T-cell (primary cell): Measurements from ENCODE around the gene HEMGN. TPM values are rescaled to one million over a fixed set of nuclear protein-coding genes. Genes with fewer than 3 reads are reported as not detected.
A peak's percentile ranks its signal among the peaks of the same experiment; 100 is the strongest.
"Not testable (repeated sequence)": the region's sequence is repeated elsewhere in the genome, so short reads cannot be mapped to it uniquely, and the experiment has no call there.

Source experiments
- ATAC-seq, 4 experiments: fragments of 200-7000 bp in 3 of 4; fragments of 150-1000 bp in 1 of 4; cut with Tn5 transposase; replicated peaks in 1 of 4; 1 replicate in 3 of 4; 2 replicates in 1 of 4; pipeline ENCODE4 v1.10.0; 2021; ENCODE audit warnings: moderate library complexity in 3 of 4, mild to moderate bottlenecking in 2 of 4, moderate number of reproducible peaks in 1 of 4
- CTCF ChIA-PET, 2 donors: fragments of 300-600 bp; sonication (Branson Sonifier 250); formaldehyde crosslinking; loops; one replicate each; lab custom pipeline; 2022; ENCODE audit warnings: antibody characterized with exemption in 2 of 2; lab: Charles Lee
- POLR2A ChIA-PET, 2 donors: fragments of 300-600 bp; sonication (Branson Sonifier 250); formaldehyde crosslinking; loops; one replicate each; lab custom pipeline; 2022; ENCODE audit warnings: antibody characterized with exemption in 2 of 2; lab: Charles Lee
- DNase-seq, 35 experiments: peaks; one replicate each; pipeline versions ENCODE4 v3.0.0 to v3.0.0-alpha.2; 2013 to 2023
- H3K27ac ChIP-seq: one replicate; pipeline ENCODE4 v1.5.1; 2013; ENCODE audit warnings: low read length
- H3K27me3 ChIP-seq, 2 experiments: replicated peaks in 1 of 2; 1 replicate in 1 of 2; 2 replicates in 1 of 2; pipeline versions ENCODE4 v1.6.1 to v1.7.0; 2013; ENCODE audit warnings: low read length in 1 of 2, mixed read lengths in 1 of 2; ENCODE audit not compliant: control insufficient read depth in 2 of 2, insufficient read depth in 2 of 2; ENCODE audit errors: extremely low read depth in 1 of 2
- H3K36me3 ChIP-seq, 2 donors: 1 replicate in 1 of 2; 2 replicates in 1 of 2; pipeline versions ENCODE4 v1.6.1 to v1.7.0; 2013; ENCODE audit warnings: low read length in 1 of 2; ENCODE audit not compliant: control insufficient read depth in 2 of 2, insufficient read depth in 1 of 2; ENCODE audit errors: extremely low read depth in 1 of 2
- H3K4me1 ChIP-seq, 2 experiments: 1 replicate in 1 of 2; 2 replicates in 1 of 2; pipeline versions ENCODE4 v1.6.1 to v1.7.0; 2013; ENCODE audit warnings: low read length in 2 of 2, mixed read lengths in 1 of 2; ENCODE audit not compliant: insufficient read depth in 2 of 2, control insufficient read depth in 1 of 2; ENCODE audit errors: extremely low read depth in 1 of 2
- H3K4me3 ChIP-seq, 2 donors: 1 replicate in 1 of 2; 2 replicates in 1 of 2; pipeline versions ENCODE4 v1.5.1 to v1.7.0; 2013; ENCODE audit warnings: mild to moderate bottlenecking in 2 of 2, low read length in 1 of 2, moderate library complexity in 1 of 2; ENCODE audit not compliant: control insufficient read depth in 1 of 2; ENCODE audit errors: extremely low read depth in 1 of 2
- H3K9me3 ChIP-seq: 2 replicates; pipeline ENCODE4 v1.7.0; 2013
- H3K27ac Mint-ChIP-seq, 2 donors: one replicate each; pipeline ENCODE4 v1.8.0; 2020 to 2021; ENCODE audit warnings: mild to moderate bottlenecking in 2 of 2, mixed read lengths in 2 of 2
- H3K27me3 Mint-ChIP-seq, 2 donors: one replicate each; pipeline ENCODE4 v1.8.0; 2021 to 2022; ENCODE audit warnings: mixed read lengths in 2 of 2
- H3K36me3 Mint-ChIP-seq: one replicate; pipeline ENCODE4 v1.8.0; 2021; ENCODE audit warnings: mixed read lengths
- H3K4me1 Mint-ChIP-seq, 3 donors: one replicate each; pipeline ENCODE4 v1.8.0; 2020 to 2022; ENCODE audit warnings: mixed read lengths in 3 of 3, mild to moderate bottlenecking in 1 of 3
- H3K4me3 Mint-ChIP-seq, 3 donors: one replicate each; pipeline ENCODE4 v1.8.0; 2020 to 2022; ENCODE audit warnings: mild to moderate bottlenecking in 3 of 3, mixed read lengths in 3 of 3, moderate library complexity in 3 of 3
- H3K9me3 Mint-ChIP-seq, 3 donors: one replicate each; pipeline ENCODE4 v1.8.0; 2020 to 2022; ENCODE audit warnings: mixed read lengths in 3 of 3
- WGBS: methylation state at CpG from one replicate; pipeline ENCODE4 v1.1.5; 2013; ENCODE audit warnings: missing lambda C conversion rate; ENCODE audit not compliant: insufficient coverage; 5-methylcytosine and 5-hydroxymethylcytosine counted together
- total RNA-seq, 35 experiments: library from RNA in 6 of 35; stranded (reverse) in 6 of 35; fragments of 120-200 nt in 1 of 35; gene quantifications; one replicate each; pipeline versions ENCODE4 v1.2.1 to v1.2.4 and lab custom pipeline; 2013 to 2026

HEMGN gene
- total RNA-seq, 5 donors from 2014 or later (not counting 1 experiment from before 2014, with no cell fraction given), result 1.3 to 3.7 (median 1.7) TPM

GRCh38 chr9:97960678-97961328 lies 22.8 kb upstream of the HEMGN start:
- H3K27me3 Mint-ChIP-seq, H3K9me3 ChIP-seq, ATAC-seq, H3K4me1 Mint-ChIP-seq, H3K4me3 ChIP-seq, POLR2A ChIA-PET, H3K36me3 ChIP-seq, H3K9me3 Mint-ChIP-seq, H3K36me3 Mint-ChIP-seq, H3K4me3 Mint-ChIP-seq, DNase-seq, H3K4me1 ChIP-seq, H3K27me3 ChIP-seq, H3K27ac ChIP-seq, H3K27ac Mint-ChIP-seq: not testable (repeated sequence)
- CTCF ChIA-PET, result interaction anchor here in 1 of 2 donors (0.6 to 0.8 kb wide), 2 partner anchors 21 to 71 kb away, joined by 3 read pairs; no protein-coding TSS in a partner anchor
- 97% methylated on average over 5 of the region's 9 CpGs for WGBS

- Mint-ChIP-seq H3K4me3 (no peak overlapping the region), H3K9me3 (no peaks in the 10 kb centered on the region), H3K27me3 (peaks cover 0 to 5% of the 10 kb centered on the region in 2 donors), H3K36me3 (no peaks in the 10 kb centered on the region), H3K27ac (peak overlapping the region in 1 of 2 donors; percentile 41), H3K4me1 (peaks cover 0 to 11% (median 2%) of the 10 kb centered on the region in 3 donors)
- Histone ChIP-seq H3K27me3 (no peaks in the 10 kb centered on the region), H3K27ac (no peak overlapping the region), H3K36me3 (no peaks in the 10 kb centered on the region), H3K9me3 (no peaks in the 10 kb centered on the region), H3K4me1 (no peaks in the 10 kb centered on the region), H3K4me3 (no peak overlapping the region)
- ATAC-seq, result no peak
- DNase-seq, result no peak
- CTCF ChIA-PET, result interaction anchor here in 1 of 2 donors (1.1 kb wide), 1 partner anchor 38 kb away, joined by 3 read pairs; no protein-coding TSS in a partner anchor
- POLR2A ChIA-PET, result interaction anchor here in 1 of 2 donors (1.4 kb wide), 1 partner anchor 10 kb away, joined by 3 read pairs; no protein-coding TSS in a partner anchor
Measured at GRCh38 chr9:97959585-97959984, 21.6 kb upstream of the HEMGN start.

- Mint-ChIP-seq H3K36me3 (no peaks in the 10 kb centered on the region), H3K27me3 (peaks cover 0 to 3% of the 10 kb centered on the region in 2 donors), H3K27ac (peak overlapping the region in 1 of 2 donors; percentile 41), H3K4me3 (no peak overlapping the region), H3K9me3 (no peaks in the 10 kb centered on the region), H3K4me1 (peaks cover 0 to 15% (median 4%) of the 10 kb centered on the region in 3 donors)
- ChIA-PET CTCF (interaction anchor here in 1 of 2 donors (1.1 kb wide), 1 partner anchor 38 kb away, joined by 3 read pairs; no protein-coding TSS in a partner anchor), POLR2A (interaction anchor here in 1 of 2 donors (1.4 kb wide), 1 partner anchor 11 kb away, joined by 3 read pairs; no protein-coding TSS in a partner anchor)
- ATAC-seq, result no peak
- Histone ChIP-seq H3K36me3 (no peaks in the 10 kb centered on the region), H3K4me1 (no peaks in the 10 kb centered on the region), H3K9me3 (no peaks in the 10 kb centered on the region), H3K27me3 (no peaks in the 10 kb centered on the region), H3K27ac (no peak overlapping the region), H3K4me3 (no peak overlapping the region)
- 83% methylated on average over 4 of the region's 5 CpGs for WGBS
- DNase-seq, result no peak
Measured at GRCh38 chr9:97958812-97959511, 21.0 kb upstream of the HEMGN start.

GRCh38 chr9:97956331-97956730 lies 18.4 kb upstream of the HEMGN start:
- Histone ChIP-seq H3K4me3 (no peak overlapping the region), H3K27ac (no peak overlapping the region), H3K4me1 (no peaks in the 10 kb centered on the region), H3K9me3 (no peaks in the 10 kb centered on the region), H3K36me3 (no peaks in the 10 kb centered on the region), H3K27me3 (no peaks in the 10 kb centered on the region)
- CTCF ChIA-PET, result interaction anchor here (0.6 to 5.7 kb wide), 7 partner anchors 19 to 89 kb away, joined by 3 to 48 read pairs (median 3); partner anchors contain the start of gene TRMO (in 1 of the 2)
- DNase-seq (no peak), ATAC-seq (no peak)
- H3K36me3 Mint-ChIP-seq, result no peaks in the 10 kb centered on the region
- POLR2A ChIA-PET, result interaction anchor here in 1 of 2 donors (0.6 kb wide), 1 partner anchor 70 kb away, joined by 3 read pairs; no protein-coding TSS in a partner anchor
- H3K27me3 Mint-ChIP-seq, result no peaks in the 10 kb centered on the region
- peaks cover 2 to 15% (median 5%) of the 10 kb centered on the region in 3 donors for H3K4me1 Mint-ChIP-seq
- no peak overlapping the region for H3K27ac Mint-ChIP-seq
- H3K4me3 Mint-ChIP-seq, result no peak overlapping the region
- H3K9me3 Mint-ChIP-seq, result no peaks in the 10 kb centered on the region

- no peaks in the 10 kb centered on the region for H3K9me3 Mint-ChIP-seq
- no peaks in the 10 kb centered on the region for H3K27me3 Mint-ChIP-seq
- H3K27ac ChIP-seq, result no peak overlapping the region
- H3K4me3 ChIP-seq, result no peak overlapping the region
- peaks cover 4 to 17% (median 14%) of the 10 kb centered on the region in 3 donors for H3K4me1 Mint-ChIP-seq
- ATAC-seq, result peak; percentile 88 to 95 (median 91)
- H3K4me3 Mint-ChIP-seq, result no peak overlapping the region
- H3K9me3 ChIP-seq, result no peaks in the 10 kb centered on the region
- DNase-seq, result peak; percentile 16 to 80 (median 43)
- peaks cover 0 to 5% of the 10 kb centered on the region in 2 experiments for H3K4me1 ChIP-seq
- peaks cover 0 to 5% of the 10 kb centered on the region in 2 experiments for H3K27me3 ChIP-seq
- H3K36me3 Mint-ChIP-seq, result no peaks in the 10 kb centered on the region
- CTCF ChIA-PET, result interaction anchor here (1.1 to 5.7 kb wide), 4 partner anchors 11 to 31 kb away, joined by 3 to 48 read pairs (median 6); partner anchors contain the start of gene TRMO (in 1 of the 2)
- no peaks in the 10 kb centered on the region for H3K36me3 ChIP-seq
- POLR2A ChIA-PET, result interaction anchor here in 1 of 2 donors (0.6 to 0.7 kb wide), 2 partner anchors 47 to 69 kb away, joined by 3 read pairs; no protein-coding TSS in a partner anchor
- H3K27ac Mint-ChIP-seq, result peak overlapping the region in 1 of 2 donors; percentile 25
Measured at GRCh38 chr9:97954550-97954989, 16.6 kb upstream of the HEMGN start.

GRCh38 chr9:97950873-97951272 lies 12.9 kb upstream of the HEMGN start:
- not testable (repeated sequence) for H3K27me3 Mint-ChIP-seq, H3K27me3 ChIP-seq, H3K36me3 ChIP-seq, H3K9me3 Mint-ChIP-seq, H3K36me3 Mint-ChIP-seq, H3K27ac ChIP-seq, H3K4me1 ChIP-seq, H3K27ac Mint-ChIP-seq, H3K4me3 Mint-ChIP-seq, H3K9me3 ChIP-seq, H3K4me3 ChIP-seq
- 82% methylated on average over 4 of the region's 5 CpGs for WGBS
- POLR2A ChIA-PET, result interaction anchor here in 1 of 2 donors (0.6 kb wide), 1 partner anchor 10 kb away, joined by 3 read pairs; no protein-coding TSS in a partner anchor
- peak in 3 of 4 experiments; percentile 41 to 73 (median 61) for ATAC-seq
- peak in 25 of 35 experiments; percentile 6 to 40 (median 21) for DNase-seq
- CTCF ChIA-PET, result interaction anchor here in 1 of 2 donors (0.5 to 1.4 kb wide), 2 partner anchors 13 to 26 kb away, joined by 4 to 5 read pairs; partner anchors contain the start of gene HEMGN
- peaks cover 4 to 17% (median 7%) of the 10 kb centered on the region in 3 donors for H3K4me1 Mint-ChIP-seq
